GM12878 (cell line): ENCODE results near the gene SCN7A. TPM values are rescaled to one million over a fixed set of nuclear protein-coding genes. Genes with fewer than 3 reads are reported as not detected.

Source experiments
- ATAC-seq: fragments of 200-7000 bp; cut with Tn5 transposase; 3 replicates; pipeline ENCODE4 v1.9.1; 2020; ENCODE audit warnings: mild to moderate bottlenecking, moderate library complexity
- BruUV-seq: library from RNA; stranded (reverse); fragments of 400-500 nt; replicated peaks from 2 replicates; lab custom pipeline; 2021; lab: Mats Ljungman, UMichigan
- CTCF ChIA-PET: fragments of 300-600 bp; sonication (Branson Sonifier 250); formaldehyde crosslinking; extraction: SDS; loops from one replicate; lab custom pipeline; 2021; ENCODE audit warnings: inconsistent platforms; lab: Yijun Ruan, JAX
- POLR2A ChIA-PET: fragments of 350-600 bp; formaldehyde crosslinking; extraction: SDS; loops from one replicate; lab custom pipeline; 2021; ENCODE audit warnings: inconsistent platforms; lab: Charles Lee
- RAD21 ChIA-PET: fragments of 300-600 bp; sonication (Branson Sonifier 250); formaldehyde crosslinking; loops from one replicate; lab custom pipeline; 2023; ENCODE audit warnings: antibody characterized with exemption; ENCODE audit not compliant: unreplicated experiment; lab: Charles Lee
- SMC1A ChIA-PET: fragments of 300-600 bp; sonication (Branson Sonifier 250); formaldehyde crosslinking; loops from one replicate; lab custom pipeline; 2023; ENCODE audit not compliant: unreplicated experiment, uncharacterized antibody; lab: Charles Lee
- DNase-seq: peaks from one replicate; pipeline ENCODE4 v3.0.0-alpha.2; 2011; ENCODE audit warnings: low read depth, low spot score
- FAIRE-seq: peaks from 3 replicates; lab custom pipeline; 2011; peaks lifted over from hg19 to GRCh38; lab: Jason Lieb, UNC
- H2AFZ ChIP-seq: 2 replicates; pipeline ENCODE4 v1.6.0; 2011; ENCODE audit warnings: low read depth, low read length, control low read depth; ENCODE audit not compliant: control insufficient read depth
- H3K27ac ChIP-seq: 2 replicates; pipeline ENCODE4 v1.5.1; 2011; ENCODE audit warnings: control low read depth; ENCODE audit not compliant: control insufficient read depth, insufficient read depth
- H3K27me3 ChIP-seq, 2 experiments: replicated peaks in 1 of 2; 2 replicates each; pipeline versions ENCODE4 v1.6.0 to v1.6.1; 2011; ENCODE audit warnings: low read length in 1 of 2; ENCODE audit not compliant: control insufficient read depth in 2 of 2, insufficient read depth in 2 of 2
- H3K36me3 ChIP-seq, 2 experiments: 2 replicates each; pipeline ENCODE4 v1.5.1; 2011; ENCODE audit warnings: low read length in 1 of 2; ENCODE audit not compliant: control insufficient read depth in 2 of 2, insufficient read depth in 2 of 2
- H3K4me1 ChIP-seq: 2 replicates; pipeline ENCODE4 v1.6.1; 2011; ENCODE audit warnings: mild to moderate bottlenecking, low read length, moderate library complexity, mixed read lengths; ENCODE audit not compliant: control insufficient read depth, insufficient read depth
- H3K4me2 ChIP-seq: 2 replicates; pipeline ENCODE4 v1.6.0; 2011; ENCODE audit warnings: control low read depth; ENCODE audit not compliant: control insufficient read depth, insufficient read depth
- H3K4me3 ChIP-seq: fragments of 200-600 bp; sonication (generic); 2 replicates; pipeline ENCODE4 v1.5.1; 2016
- H3K79me2 ChIP-seq: 2 replicates; pipeline ENCODE4 v1.6.0; 2011; ENCODE audit warnings: low read length; ENCODE audit not compliant: control insufficient read depth, insufficient read depth
- H3K9ac ChIP-seq: 2 replicates; pipeline ENCODE4 v1.8.0; 2011; ENCODE audit warnings: low read length, control low read depth, mixed read lengths; ENCODE audit not compliant: control insufficient read depth, insufficient read depth
- H3K9me3 ChIP-seq: replicated peaks from 3 replicates; pipeline ENCODE4 v1.5.1; 2011; ENCODE audit warnings: mild to moderate bottlenecking, low read length; ENCODE audit not compliant: control insufficient read depth, insufficient read depth
- H4K20me1 ChIP-seq: 2 replicates; pipeline ENCODE4 v1.6.0; 2011; ENCODE audit not compliant: control insufficient read depth, insufficient read depth
- BCL11A ChIP-seq: IDR thresholded peaks from 2 replicates; pipeline ENCODE4 v1.6.1; 2011; ENCODE audit warnings: low read depth, low read length
- CEBPB ChIP-seq, 2 experiments: fragments of 150-350 bp in 1 of 2; IDR thresholded peaks; 2 replicates each; pipeline ENCODE4 v1.6.1; 2012 to 2014; ENCODE audit warnings: low read depth in 2 of 2, low read length in 2 of 2, borderline replicate concordance in 1 of 2, inconsistent platforms in 1 of 2
- CHD1 ChIP-seq: IDR thresholded peaks from 2 replicates; pipeline ENCODE4 v1.6.1; 2012; ENCODE audit warnings: low read depth, low read length, improper control_type of control experiment
- CREB1 ChIP-seq: IDR thresholded peaks from 2 replicates; pipeline ENCODE4 v1.6.1; 2012; ENCODE audit warnings: low read depth, mild to moderate bottlenecking, inconsistent platforms
- EED ChIP-seq: sonication (generic); IDR thresholded peaks from 2 replicates; pipeline ENCODE4 v1.6.1; 2016; ENCODE audit warnings: antibody characterized with exemption, low read depth
- EGR1 ChIP-seq, 2 experiments: IDR thresholded peaks; 1 replicate in 1 of 2; 2 replicates in 1 of 2; pipeline ENCODE4 v1.6.1; 2011 to 2012; ENCODE audit warnings: low read depth in 2 of 2, low read length in 2 of 2, borderline replicate concordance in 1 of 2, mild to moderate bottlenecking in 1 of 2, moderate library complexity in 1 of 2
- ESRRA ChIP-seq: IDR thresholded peaks from 2 replicates; pipeline ENCODE4 v1.6.1; 2012; ENCODE audit warnings: mild to moderate bottlenecking, low read length, improper control_type of control experiment
- HCFC1 ChIP-seq: fragments of 150-350 bp; IDR thresholded peaks from 2 replicates; pipeline ENCODE4 v1.6.1; 2014; ENCODE audit warnings: low read length
- NFIC ChIP-seq: IDR thresholded peaks from 2 replicates; pipeline ENCODE4 v1.6.1; 2012; ENCODE audit warnings: low read depth, mild to moderate bottlenecking, inconsistent platforms, low read length, moderate library complexity
- NFXL1 ChIP-seq: fragments of 450-650 bp; IDR thresholded peaks from 2 replicates; pipeline ENCODE4 v1.6.1; 2017; ENCODE audit warnings: antibody characterized with exemption, mild to moderate bottlenecking, borderline replicate concordance
- NFYA ChIP-seq: IDR thresholded peaks from 2 replicates; pipeline ENCODE4 v1.6.1; 2011; ENCODE audit warnings: low read depth, mild to moderate bottlenecking, low read length, improper control_type of control experiment, borderline replicate concordance
- RB1 ChIP-seq: fragments of 450-650 bp; formaldehyde crosslinking; IDR thresholded peaks from 2 replicates; pipeline ENCODE4 v1.6.1; 2017; ENCODE audit warnings: mild to moderate bottlenecking, borderline replicate concordance
- SMARCA5 ChIP-seq: fragments of 450-650 bp; IDR thresholded peaks from 2 replicates; pipeline ENCODE4 v1.6.1; 2017; ENCODE audit warnings: mild to moderate bottlenecking
- TBL1XR1 ChIP-seq: IDR thresholded peaks from 2 replicates; pipeline ENCODE4 v1.6.1; 2012; ENCODE audit warnings: low read depth, low read length, improper control_type of control experiment
- WRNIP1 ChIP-seq: IDR thresholded peaks from 2 replicates; pipeline ENCODE4 v1.6.1; 2011; ENCODE audit warnings: low read depth, low read length, improper control_type of control experiment, borderline replicate concordance
- ZBED1 ChIP-seq: IDR thresholded peaks from 2 replicates; pipeline ENCODE4 v1.6.1; 2016; ENCODE audit warnings: borderline replicate concordance
- WGBS: methylation state at CpG from one replicate; pipeline ENCODE4 v1.1.6; 2016; ENCODE audit warnings: low lambda C conversion rate; ENCODE audit not compliant: insufficient replicate concordance, insufficient coverage; ENCODE audit errors: missing lambda C conversion rate; 5-methylcytosine and 5-hydroxymethylcytosine counted together
- in situ Hi-C: fragments of 300-500 bp; cut with MboI; formaldehyde crosslinking; loops from 9 replicates; pipeline ENCODE4 v1.14.3; 2018; ENCODE audit warnings: mixed read lengths
- intact Hi-C: fragments of 100-400 bp; cut with micrococcal nuclease; formaldehyde crosslinking; loops from one replicate; pipeline ENCODE4 v1.14.2; 2022; ENCODE audit not compliant: unreplicated experiment
- polyA plus RNA-seq, 11 experiments: library from polyadenylated mRNA; depleted of rRNA in 4 of 11; unstranded in 6 of 11; stranded (reverse) in 5 of 11; fragments of >200 nt; fragmentation: Nextera tagmentation in 4 of 11; fragmentation: Illumina TruSeq in 1 of 11; extraction: Ambion mirVana in 4 of 11; extraction: Trizol in 1 of 11; gene quantifications; 1 replicate in 1 of 11; 2 replicates in 10 of 11; pipeline versions ENCODE4 v1.2.1 to v1.2.3, GENCODE V29; 2011 to 2016; ENCODE audit warnings: inconsistent platforms in 2 of 11, missing spikeins in 2 of 11, low read depth in 1 of 11
- total RNA-seq, 4 experiments: library from RNA; depleted of rRNA in 3 of 4; stranded (reverse); fragments of >200 nt in 3 of 4; fragmentation: Illumina TruSeq in 1 of 4; extraction: Trizol in 1 of 4; gene quantifications; 2 replicates each; pipeline versions ENCODE4 v1.2.1 to v1.2.3, GENCODE V29; 2013 to 2021
- TF ChIP-seq, protein P1 (sequence below): IDR thresholded peaks from 2 replicates; pipeline ENCODE4 v1.6.1; 2012; ENCODE audit warnings: low read depth, low read length, improper control_type of control experiment
- TF ChIP-seq, protein P2 (sequence below): fragments of 450-650 bp; formaldehyde crosslinking; IDR thresholded peaks from 2 replicates; pipeline ENCODE4 v1.4.0; 2020; ENCODE audit warnings: mild to moderate bottlenecking, moderate library complexity

The SCN7A gene
- total and polyA plus RNA-seq, 10 of the 15 experiments (the other 5 are each of a cell fraction or from before 2014, with no cell fraction given) = 0.05 TPM; not detected in 9

DNA sequence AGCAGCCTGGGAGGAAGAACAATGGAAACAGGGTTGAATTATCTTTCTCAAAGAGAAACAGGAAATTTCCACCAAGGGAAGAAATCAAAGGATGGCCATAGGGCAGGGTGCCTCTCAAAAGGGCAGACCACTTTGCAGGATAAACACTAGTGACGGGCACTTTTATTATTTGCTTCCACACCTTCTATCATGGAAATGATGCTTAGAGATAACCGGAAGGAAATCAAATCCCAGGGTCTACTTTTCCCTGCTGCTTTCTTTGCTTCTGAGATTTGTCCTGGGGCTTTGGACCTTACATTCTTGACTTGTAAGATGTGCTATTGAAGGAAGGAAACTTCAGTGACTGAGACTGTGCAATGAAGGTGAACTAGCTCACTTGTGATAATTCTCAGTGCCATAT is 117.2 kb downstream of the SCN7A start:
- no TSS peak for BruUV-seq
- FAIRE-seq = no peak
- Histone ChIP-seq H3K27ac (no peak overlapping the region), H3K4me1 (no peaks in the 10 kb centered on the region), H3K36me3 (no peaks in the 10 kb centered on the region), H3K4me3 (no peak overlapping the region), H3K9ac (no peak overlapping the region), H3K27me3 (no peaks in the 10 kb centered on the region; a peak in 3 of 4 replicates), H2AFZ (no peak overlapping the region), H3K4me2 (no peak overlapping the region), H4K20me1 (no peaks in the 10 kb centered on the region), H3K79me2 (no peaks in the 10 kb centered on the region), H3K9me3 (no peaks in the 10 kb centered on the region)
- ChIA-PET CTCF (no interaction called here), SMC1A (interaction anchor here (1.0 kb wide), 1 partner anchor 20 kb away, joined by 3 read pairs; no protein-coding TSS in a partner anchor), POLR2A (no interaction called here), RAD21 (no interaction called here)
- in situ Hi-C loops (no loop called here), intact Hi-C loops (no loop called here)
- DNase-seq = no peak
- TF ChIP-seq CEBPB (IDR thresholded peaks at IDR 0.05; ENCODE audit: borderline replicate concordance in 1 of 2, low read depth in 2 of 2, low read length in 2 of 2) (no peak), BCL11A (no peak), NFXL1 (no peak), CREB1 (no peak), ESRRA (no peak), EED (no peak), NFYA (no peak), RB1 (no peak)
- WGBS = 91% methylated on average over 2 of the region's 2 CpGs
- no peak for ATAC-seq

DNA sequence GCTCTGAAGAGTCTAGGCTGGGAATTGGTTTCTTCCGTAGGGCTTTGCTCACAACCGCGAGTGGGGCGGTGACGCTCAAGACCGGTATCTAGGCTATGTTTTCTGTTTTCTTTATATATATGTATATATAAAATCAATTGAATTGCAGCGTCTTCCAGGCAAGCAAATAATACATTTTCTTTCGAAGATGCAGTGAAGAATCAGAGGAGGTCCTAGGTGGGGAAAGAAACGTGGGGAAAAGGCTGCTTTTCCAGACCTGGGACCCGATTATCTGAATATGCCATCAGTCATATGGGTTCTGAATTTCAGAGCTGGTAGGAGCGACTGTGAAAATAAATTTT is 117.6 kb downstream of the SCN7A start:
- Histone ChIP-seq H3K36me3 (no peaks in the 10 kb centered on the region), H3K27me3 (no peaks in the 10 kb centered on the region; a peak in 3 of 4 replicates), H4K20me1 (no peaks in the 10 kb centered on the region), H2AFZ (no peak overlapping the region), H3K4me3 (no peak overlapping the region), H3K4me2 (no peak overlapping the region), H3K4me1 (no peaks in the 10 kb centered on the region), H3K27ac (no peak overlapping the region), H3K79me2 (no peaks in the 10 kb centered on the region), H3K9me3 (no peaks in the 10 kb centered on the region), H3K9ac (no peak overlapping the region)
- DNase-seq = no peak
- intact Hi-C loops = no loop called here
- ChIA-PET RAD21 (no interaction called here), SMC1A (no interaction called here), POLR2A (no interaction called here), CTCF (no interaction called here)
- FAIRE-seq = no peak
- ATAC-seq = no peak
- in situ Hi-C loops = no loop called here
- 50% methylated on average over 11 of the region's 11 CpGs for WGBS
- no TSS peak for BruUV-seq
- no peak for TF ChIP-seq NFIC
- no peak for TF ChIP-seq EGR1 (IDR thresholded peaks at IDR 0.05; ENCODE audit: borderline replicate concordance in 1 of 2, low read depth in 2 of 2, low read length in 2 of 2)
- TF ChIP-seq HCFC1 = no peak
- TF ChIP-seq TBL1XR1 = no peak
- TF ChIP-seq ZBED1 = no peak
- TF ChIP-seq, protein P1, sequence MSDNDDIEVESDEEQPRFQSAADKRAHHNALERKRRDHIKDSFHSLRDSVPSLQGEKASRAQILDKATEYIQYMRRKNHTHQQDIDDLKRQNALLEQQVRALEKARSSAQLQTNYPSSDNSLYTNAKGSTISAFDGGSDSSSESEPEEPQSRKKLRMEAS = no peak
- no peak for TF ChIP-seq SMARCA5
- TF ChIP-seq, protein P2, sequence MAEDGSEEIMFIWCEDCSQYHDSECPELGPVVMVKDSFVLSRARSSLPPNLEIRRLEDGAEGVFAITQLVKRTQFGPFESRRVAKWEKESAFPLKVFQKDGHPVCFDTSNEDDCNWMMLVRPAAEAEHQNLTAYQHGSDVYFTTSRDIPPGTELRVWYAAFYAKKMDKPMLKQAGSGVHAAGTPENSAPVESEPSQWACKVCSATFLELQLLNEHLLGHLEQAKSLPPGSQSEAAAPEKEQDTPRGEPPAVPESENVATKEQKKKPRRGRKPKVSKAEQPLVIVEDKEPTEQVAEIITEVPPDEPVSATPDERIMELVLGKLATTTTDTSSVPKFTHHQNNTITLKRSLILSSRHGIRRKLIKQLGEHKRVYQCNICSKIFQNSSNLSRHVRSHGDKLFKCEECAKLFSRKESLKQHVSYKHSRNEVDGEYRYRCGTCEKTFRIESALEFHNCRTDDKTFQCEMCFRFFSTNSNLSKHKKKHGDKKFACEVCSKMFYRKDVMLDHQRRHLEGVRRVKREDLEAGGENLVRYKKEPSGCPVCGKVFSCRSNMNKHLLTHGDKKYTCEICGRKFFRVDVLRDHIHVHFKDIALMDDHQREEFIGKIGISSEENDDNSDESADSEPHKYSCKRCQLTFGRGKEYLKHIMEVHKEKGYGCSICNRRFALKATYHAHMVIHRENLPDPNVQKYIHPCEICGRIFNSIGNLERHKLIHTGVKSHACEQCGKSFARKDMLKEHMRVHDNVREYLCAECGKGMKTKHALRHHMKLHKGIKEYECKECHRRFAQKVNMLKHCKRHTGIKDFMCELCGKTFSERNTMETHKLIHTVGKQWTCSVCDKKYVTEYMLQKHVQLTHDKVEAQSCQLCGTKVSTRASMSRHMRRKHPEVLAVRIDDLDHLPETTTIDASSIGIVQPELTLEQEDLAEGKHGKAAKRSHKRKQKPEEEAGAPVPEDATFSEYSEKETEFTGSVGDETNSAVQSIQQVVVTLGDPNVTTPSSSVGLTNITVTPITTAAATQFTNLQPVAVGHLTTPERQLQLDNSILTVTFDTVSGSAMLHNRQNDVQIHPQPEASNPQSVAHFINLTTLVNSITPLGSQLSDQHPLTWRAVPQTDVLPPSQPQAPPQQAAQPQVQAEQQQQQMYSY = no peak
- TF ChIP-seq CHD1 = no peak
- TF ChIP-seq WRNIP1 = no peak
